Hepatic stellate cell (primary cell): ENCODE measurements around the gene COL6A2.
"Not testable (repeated sequence)": the region's sequence is repeated elsewhere in the genome, so short reads cannot be mapped to it uniquely, and the experiment has no call there.

Experiments used
- DNase-seq: peaks from one replicate; pipeline ENCODE4 v3.0.0; 2011; ENCODE audit warnings: low spot score

Gene COL6A2

DNA sequence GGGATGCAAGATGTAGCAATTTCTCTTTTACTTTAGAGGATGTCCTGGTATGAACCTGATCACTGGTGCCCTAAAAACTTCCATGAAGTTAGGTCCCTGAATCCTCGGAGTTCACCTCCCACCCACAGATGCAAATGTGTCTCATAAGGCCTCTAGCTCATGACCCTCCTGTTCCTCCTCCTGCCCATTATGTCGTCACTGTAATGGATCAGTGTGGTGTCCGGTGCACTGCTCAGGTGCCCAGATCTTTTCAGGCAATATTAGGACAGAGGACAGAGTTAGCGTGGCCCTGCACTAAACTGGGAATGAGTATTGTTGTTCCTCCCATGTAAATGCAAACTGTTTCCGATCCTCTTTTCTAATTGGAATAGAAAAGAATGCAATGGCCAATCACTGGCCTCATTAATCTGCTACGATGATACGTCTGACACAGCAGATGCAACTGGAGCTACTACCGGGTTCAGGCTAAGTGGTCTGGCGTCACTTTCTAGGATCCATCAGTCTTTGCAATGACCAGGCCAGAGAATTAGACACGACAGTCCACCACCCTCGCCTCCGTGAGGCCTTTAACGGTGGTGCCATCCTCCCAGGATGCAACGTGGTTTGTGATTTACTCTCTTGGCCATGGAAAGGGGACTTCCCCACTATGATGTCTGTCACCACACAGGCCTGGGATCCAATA, 3.4 kb upstream of the COL6A2 start:
- DNase-seq, result no peak

DNA sequence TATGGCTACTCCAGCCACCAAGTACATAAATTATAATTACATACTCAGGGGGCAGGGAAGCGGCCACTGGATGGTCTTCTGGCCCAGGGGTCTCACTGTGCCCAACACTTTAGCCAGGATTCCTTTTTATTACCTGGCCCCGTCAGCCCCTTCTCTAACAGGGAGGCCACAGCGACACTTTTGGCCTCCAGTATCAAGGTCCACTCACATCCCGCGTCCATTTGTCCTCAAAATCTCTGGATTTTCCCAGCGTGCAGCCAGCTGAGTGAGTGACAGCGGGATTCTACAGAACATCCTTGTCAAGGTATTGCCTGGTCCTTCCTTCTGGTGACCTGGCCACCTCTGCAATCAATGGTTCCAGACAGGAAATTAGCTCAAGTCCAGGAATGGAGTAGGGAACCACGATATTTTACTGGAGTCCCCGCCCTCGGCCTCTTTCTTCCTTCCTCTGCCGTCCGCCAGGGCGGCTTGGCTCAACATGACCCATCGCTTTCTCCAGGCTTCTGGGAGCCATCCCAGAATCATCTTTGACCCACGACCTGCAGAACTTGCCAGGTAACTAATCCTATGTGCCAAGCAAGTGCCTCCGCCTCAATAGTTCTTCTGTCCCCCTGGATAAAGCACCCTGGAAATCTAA, 2.7 kb upstream of the COL6A2 start:
- DNase-seq, result no peak

DNA sequence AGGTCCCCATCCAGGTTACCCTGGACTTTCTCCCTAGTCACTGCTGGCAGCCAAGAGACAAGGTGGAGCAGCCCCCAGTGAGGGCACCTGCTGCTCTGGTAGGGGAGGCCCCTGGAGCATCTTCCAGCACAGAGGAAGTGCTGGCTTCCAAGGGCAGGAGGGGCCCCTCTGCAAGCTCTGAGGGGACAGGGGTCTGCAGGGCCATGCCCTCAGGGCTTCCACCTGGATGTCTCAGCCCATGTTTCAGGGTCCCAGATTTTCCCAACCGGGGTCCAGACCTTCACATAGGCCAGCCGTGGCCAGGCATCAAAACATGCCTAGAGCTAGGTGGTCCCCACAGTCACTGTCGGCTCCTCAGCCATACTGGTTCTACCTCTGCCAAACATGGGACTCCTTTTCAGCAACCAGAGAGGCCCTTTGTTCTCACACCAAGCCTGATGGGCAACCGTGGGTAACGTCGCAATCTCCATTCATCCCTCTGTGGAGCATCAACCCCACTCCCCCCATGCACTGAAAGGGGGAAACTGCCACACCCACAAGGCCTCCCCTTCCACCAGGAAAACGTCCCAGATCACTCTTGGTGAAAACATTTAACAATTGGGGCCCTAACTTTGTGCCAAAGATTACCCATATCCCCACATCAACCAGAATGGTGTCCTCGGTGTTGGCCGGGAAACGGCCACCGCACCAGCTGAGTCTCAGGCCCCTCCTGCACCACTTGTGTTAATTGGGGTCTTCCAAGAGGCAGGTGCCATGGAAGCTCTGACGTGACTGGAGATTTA, 1.9 kb upstream of the COL6A2 start:
- no peak for DNase-seq

DNA sequence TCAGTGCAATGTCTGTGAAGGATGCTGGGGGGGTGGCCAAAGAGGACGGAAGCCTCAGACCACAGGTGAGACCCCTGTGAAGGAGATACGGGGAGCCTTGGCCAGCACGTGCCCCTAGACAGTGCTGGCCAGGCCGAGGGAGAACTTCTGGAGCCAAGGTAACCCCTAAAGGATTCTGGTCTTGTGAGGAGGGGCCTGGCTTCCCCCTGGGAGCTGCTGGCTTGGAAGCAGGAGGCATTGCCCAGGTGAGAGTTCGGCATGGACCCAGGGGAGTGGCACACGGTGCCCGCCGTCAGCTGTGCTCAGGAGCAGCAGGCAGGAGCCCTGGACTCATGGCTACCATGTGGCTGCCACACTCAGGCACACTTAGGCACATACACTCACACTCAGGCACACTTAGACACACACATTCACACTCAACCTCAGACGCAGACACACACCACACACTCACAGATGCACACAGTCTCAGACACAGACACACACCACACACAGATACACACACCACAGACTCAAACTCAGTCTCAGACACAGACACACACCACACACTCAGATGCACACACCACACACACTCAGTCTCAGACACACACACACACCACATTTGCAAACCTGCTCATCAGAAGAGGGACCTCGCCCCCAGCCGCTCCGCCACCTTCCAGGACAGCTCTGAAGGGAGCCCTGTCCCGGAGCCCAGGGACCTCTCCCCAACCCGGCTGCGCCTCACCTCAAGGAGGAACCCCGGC, 1.1 kb upstream of the COL6A2 start:
- DNase-seq, result no peak

DNA sequence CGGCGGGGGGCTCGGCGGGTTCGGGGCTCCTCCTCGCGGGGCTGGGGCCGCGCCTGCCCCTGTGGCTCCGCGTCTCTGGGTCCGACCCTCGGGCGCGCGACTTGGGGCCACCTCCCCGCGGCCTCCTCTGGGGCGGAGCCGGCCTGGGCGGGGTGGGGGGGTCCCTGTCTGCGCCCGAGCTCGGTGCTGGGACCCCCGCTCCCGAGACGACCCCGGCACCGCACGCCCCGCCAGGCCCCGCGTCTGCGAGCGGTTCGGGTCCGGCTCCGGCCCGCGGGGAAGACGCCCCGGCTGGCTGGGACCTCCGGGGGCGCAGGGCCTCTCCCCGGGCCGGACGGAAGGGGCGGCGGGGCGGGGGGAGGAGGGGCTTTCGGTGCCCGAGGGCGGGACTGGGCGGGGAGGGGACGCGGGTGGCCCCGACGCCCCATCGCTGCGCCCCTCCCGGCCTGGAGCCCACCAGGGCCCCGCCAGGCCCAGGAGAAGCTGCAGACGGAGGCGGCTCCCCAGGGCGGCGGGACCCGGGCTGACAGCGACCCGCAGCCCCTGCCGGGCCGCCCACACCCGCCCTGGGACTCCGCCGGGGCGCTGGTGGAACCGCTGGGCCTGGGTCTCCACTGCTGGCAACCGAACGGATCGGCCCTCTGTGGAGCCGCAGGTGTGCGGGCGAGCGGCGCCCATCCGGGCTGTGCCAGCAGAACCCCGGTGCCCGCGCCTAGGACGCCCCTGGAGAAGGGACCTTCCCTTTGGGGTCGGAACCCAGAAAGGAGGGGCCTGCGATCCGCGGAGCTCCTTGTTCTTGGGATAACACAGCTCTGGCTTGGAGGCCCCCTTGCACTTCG, 610 bp downstream of the COL6A2 start:
- peak; percentile 50 for DNase-seq

DNA sequence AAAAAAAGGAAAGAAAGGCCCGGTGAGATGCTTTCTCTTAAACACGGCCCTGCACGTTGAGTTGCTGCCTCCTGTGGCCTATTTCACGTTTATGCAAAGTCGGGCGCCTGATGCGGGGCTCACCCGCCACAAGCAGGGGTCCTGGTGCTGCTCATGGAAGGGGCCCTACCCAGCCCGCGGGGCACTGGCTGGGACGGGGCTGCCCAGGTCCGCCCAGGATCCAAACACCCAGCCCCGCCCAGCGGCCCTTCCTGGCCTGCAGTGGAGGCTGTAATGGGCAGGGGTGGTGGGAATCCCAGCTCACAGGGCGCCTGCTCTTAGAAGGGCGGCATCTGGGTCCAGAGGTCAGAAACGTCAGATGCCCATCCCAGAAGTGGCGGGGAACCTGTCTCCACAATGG, 1.6 kb downstream of the COL6A2 start:
- DNase-seq, result peak; percentile 66

DNA sequence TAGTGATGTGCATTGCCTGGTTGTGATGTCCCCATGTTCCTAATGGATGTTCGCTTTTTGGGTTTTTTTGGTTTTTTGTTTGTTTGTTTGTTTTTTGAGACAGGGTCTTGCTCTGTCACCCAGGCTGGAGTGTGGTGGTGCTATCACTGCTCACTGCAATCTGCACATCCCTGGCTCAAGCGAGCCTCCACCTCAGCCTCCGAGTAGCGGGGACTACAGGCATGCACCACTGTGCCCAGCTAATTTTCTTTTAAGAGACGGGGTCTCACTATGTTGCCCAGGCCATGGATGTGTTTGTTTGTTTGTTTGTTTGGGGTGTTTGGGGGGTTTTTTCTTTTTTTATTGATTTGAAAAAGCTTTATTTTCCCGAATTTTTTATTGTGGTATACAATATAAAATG, 2.1 kb downstream of the COL6A2 start:
- no peak for DNase-seq

DNA sequence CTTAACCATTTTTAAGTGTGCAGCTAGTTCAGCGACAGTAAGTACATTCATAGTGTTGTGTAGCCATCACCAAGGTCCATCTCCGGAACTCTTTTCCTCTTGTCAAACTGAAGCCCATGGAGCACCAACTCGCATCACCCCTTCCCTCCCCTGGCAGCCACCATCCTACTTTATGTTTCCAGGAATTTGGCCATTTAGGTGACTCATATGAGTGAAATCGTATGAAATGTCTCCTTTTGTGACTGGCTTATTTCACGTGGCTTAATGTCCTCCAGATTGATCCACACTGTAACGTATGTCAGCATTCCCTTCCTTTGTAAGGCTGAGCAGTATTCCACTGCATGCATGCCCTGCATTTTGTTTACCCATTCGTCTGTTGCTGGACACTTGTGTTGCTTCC, 2.5 kb downstream of the COL6A2 start:
- peak; percentile 68 for DNase-seq

DNA sequence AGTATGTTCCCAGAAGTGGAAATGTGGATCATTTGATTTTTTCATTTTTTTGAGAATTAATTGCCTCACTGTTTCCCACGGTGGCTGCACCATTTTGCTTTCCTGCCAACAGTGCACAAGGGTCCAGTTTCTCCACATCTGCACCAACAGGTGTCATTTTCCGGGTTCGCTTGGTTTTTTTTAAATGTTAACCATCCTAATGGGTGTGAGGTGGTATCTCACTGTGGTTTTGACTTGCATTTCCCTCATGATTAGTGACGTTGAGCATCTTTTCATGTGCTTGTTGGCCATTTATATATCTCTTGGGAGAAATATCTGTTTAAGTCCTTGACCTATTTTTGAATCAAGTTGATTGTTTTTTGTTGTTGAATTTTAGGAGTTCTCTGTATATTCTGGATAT, 3.0 kb downstream of the COL6A2 start:
- no peak for DNase-seq

DNA sequence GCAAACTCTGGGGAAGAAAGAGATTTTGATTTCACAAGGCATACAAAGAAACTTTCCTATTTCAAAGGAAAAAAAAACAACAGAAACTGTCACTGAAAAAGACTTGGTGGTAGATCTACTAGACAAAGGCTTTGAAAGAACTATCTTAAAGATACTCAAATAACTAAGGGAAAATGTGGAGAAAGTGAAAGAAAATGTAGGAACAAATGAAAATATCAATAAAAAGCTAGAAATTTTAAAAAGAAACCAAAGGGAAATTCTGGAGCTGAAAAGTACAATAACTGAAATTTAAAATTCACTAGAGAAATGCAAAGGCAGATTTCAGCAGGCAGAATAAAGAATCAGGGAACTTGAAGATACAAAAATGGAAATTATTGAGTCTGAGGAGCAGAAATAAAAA, 6.2 kb downstream of the COL6A2 start:
- DNase-seq, result no peak

DNA sequence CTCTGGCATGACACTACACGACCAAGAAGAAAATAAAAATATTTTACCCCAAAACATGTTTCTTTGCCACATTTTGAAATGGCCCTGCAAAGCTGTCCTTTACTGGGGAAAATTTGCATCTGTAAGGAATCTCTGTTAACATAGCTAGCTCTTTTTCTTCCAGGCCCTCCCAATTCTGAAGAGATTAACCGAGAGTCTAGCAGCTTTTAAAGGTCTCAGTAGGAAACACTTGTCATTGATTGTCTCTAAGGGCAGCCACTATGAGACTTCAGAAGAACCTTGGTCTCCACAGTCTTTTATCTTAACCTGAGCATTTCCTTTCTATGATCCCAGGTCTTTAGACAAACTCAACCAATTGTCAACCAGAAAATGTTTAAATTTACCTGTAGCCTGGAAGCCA, 9.5 kb downstream of the COL6A2 start:
- not testable (repeated sequence) for DNase-seq

DNA sequence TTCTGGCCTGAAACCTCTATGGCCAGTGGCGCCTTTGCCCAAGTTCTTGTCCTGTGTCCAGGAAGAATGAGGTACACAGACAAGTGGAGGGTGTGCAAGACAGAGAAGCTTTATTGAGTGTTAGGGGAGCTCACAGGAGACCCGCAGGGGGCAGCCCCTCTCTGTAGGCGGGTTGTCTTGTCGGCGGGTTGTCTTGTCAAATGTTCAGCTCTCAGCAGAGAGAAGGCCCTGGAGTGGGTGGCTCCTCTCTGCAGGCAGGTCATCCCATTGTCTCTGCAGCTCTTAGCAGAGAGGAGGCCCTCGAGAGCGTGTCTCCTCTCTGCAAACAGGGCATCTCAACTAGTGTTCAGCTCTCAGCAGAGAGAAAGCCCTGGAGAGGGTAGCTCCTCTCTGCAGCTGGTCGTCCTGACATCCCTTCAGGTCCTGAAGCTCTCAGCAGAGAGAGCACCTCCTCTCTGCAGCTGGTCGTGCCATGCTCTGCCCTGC, 11.0 kb downstream of the COL6A2 start:
- no peak for DNase-seq

DNA sequence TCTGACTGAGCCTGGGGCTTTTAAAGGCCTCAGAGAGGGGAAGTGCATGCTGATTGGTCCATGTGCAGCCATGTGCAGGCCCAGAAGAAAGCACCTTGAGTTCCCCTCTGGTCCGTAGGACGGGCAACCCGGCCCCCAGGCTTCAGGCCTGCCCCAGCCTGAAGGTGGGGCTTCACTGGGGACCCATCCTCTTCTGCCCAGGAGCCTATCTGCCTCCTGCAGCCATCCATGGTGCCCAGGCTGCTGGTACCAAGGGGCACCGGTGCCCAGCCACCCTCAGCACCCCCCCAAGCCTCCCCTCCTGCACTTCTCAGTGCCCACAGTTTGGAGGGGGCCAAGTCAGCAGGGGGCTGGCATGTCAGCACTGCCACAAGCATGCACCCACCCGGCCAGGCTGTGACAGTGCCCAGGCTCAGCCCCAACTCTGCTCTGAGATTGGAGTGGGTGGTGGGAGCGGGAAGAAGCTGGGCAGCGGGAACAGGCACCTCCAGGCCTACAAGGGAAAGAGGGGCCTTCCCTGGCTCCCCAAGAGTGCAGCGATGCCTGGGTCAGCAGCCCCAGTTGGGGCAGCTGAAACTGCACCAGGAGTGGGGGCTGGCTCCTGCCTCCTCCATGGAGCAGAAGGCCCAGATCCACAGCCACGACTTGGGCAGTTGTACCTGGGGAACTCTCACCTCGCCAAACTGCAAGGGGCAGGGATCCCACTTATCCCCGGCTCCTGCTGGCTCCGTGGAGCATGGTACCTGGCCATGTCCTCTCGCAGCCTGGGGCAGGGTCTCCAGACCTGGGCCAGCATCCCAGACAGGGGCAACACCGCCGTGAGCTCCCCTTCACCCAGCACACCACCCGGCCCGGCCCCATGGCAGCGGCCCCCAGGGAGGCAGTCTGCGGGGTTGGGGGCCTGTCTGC, 11.7 kb downstream of the COL6A2 start:
- DNase-seq, result no peak

DNA sequence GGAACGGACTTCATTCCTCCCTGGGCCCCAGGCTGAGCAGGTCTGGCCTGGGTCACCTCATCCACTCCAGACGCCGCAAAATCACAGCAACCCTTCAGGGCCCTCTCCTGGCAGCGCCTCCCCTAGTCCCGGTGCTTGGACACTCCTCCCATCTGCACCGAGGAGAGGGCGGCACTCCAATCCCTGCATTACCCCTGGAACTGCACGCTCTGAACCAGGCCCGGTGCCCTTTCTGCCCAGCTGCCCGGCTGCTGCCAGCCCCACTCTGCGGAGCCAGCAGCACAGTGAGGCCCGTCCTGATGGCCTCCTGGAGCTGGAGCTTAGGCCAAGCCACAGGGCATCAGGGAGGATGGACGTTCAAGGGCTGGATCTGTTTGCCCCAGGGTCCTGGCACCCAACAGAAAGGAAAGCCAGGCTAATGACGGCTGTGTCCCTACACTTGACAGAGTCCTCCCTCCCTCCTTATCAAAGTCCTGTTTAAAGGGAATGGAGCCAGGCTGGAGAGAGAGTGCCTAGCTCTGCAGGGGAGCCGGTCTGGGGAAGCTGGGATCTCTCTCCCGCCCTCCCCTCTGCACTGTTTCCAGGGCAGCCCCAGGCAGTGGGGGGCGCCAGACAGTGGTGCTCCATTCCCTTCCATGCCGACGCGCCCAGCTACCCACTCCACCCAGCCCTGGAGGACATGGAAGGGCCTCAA, 12.7 kb downstream of the COL6A2 start:
- no peak for DNase-seq

DNA sequence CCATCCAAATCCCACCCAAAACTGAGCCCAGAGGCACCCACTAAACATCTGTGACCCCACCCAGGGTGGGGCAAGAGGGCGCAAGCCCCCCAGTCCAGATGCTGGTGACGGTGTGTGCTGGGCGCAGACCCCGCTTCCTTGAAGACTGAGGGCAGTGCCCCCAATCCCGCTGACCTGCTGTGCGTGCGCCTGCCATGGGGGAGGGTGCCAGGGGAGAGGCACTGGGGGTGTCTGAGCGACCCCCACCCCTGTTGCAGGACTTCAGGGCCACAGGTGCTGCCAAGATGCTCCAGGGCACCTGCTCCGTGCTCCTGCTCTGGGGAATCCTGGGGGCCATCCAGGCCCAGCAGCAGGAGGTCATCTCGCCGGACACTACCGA, 13.3 kb downstream of the COL6A2 start:
- no peak for DNase-seq

DNA sequence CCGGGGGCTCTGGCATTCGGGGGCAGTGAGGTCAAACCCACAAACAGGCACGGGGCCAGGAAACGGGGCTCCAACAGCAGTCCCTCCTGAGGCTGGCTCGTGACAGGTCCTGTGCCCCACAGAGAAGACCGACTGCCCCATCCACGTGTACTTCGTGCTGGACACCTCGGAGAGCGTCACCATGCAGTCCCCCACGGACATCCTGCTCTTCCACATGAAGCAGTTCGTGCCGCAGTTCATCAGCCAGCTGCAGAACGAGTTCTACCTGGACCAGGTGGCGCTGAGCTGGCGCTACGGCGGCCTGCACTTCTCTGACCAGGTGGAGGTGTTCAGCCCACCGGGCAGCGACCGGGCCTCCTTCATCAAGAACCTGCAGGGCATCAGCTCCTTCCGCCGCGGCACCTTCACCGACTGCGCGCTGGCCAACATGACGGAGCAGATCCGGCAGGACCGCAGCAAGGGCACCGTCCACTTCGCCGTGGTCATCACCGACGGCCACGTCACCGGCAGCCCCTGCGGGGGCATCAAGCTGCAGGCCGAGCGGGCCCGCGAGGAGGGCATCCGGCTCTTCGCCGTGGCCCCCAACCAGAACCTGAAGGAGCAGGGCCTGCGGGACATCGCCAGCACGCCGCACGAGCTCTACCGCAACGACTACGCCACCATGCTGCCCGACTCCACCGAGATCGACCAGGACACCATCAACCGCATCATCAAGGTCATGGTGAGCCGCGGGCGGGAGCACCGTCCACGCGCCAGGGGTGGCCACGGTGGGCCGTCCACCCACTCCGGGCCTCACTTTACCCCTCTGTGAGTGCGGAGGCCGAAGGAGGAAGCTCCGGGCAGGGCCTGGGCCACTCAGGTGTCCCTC, 14.2 kb downstream of the COL6A2 start:
- DNase-seq, result no peak

DNA sequence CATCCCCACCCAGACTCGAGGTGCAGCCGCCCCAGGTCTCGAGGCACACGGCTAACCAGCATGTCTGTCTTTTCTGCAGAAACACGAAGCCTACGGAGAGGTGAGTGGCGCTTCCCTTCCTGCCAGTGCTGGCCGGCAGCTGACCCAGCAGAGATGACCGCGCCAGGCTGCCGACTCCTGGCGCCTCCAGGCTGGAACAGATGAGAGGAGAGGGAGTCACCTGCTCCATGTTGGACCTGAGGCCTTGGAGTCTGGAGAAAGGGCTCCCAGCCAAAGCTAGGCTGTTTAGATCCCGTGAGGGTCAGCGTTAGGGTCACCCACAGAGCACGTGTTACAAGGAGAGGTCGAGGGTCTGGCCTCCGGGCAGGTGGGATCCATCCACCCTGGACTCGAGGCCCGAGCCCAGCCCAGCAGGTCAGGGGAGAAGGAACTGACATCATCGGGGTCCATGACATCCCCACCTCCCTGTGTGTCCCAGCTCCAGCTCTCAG, 14.9 kb downstream of the COL6A2 start:
- no peak for DNase-seq

DNA sequence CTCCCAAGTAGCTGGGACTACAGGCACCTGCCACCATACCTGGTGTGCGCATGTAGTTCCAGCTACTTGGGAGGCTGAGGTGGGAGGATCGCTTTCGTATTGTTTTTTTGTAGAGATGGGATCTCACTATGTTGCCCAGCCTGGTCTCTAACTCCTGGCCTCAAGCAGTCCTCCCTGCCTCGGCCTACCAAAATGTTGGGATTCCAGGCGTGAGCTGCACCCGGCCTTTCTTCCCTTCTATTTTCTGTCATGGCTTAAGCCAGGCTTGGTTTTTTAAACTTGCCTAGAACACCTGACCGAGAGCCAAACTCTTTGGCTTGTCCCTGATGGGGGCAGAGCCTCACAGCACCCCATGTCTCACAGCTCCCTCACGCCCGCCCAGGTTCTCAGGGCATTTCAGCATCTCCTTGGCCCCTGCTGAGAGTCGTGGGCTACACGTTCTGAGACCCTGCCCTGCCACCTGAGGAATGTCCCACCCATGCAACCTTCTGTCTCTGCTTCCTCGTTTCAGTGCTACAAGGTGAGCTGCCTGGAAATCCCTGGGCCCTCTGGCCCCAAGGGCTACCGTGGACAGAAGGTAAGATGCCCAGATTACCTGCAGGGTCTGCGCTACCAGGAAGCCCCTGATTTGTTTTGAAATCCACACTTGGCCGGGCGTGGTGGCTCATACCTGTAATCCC, 15.7 kb downstream of the COL6A2 start:
- no peak for DNase-seq
